CD4-positive, alpha-beta T cell (primary cell): ENCODE data around the gene SNAP25. TPM values are rescaled to one million over a fixed set of nuclear protein-coding genes. Genes with fewer than 3 reads are reported as not detected.

Source experiments
- ATAC-seq: fragments of 200-7000 bp; cut with Tn5 transposase; one replicate; pipeline ENCODE4 v1.10.0; 2022; ENCODE audit warnings: mild to moderate bottlenecking; ENCODE audit not compliant: poor library complexity
- CTCF ChIA-PET: fragments of 350-600 bp; sonication (Branson Sonifier 250); formaldehyde crosslinking; loops from one replicate; lab custom pipeline; 2021; ENCODE audit warnings: antibody characterized with exemption, inconsistent platforms; lab: Charles Lee
- POLR2A ChIA-PET: fragments of 350-600 bp; sonication (Branson Sonifier 250); formaldehyde crosslinking; loops from one replicate; lab custom pipeline; 2021; ENCODE audit warnings: antibody characterized with exemption, inconsistent platforms; lab: Charles Lee
- DNase-seq, 14 experiments: peaks; one replicate each; pipeline ENCODE4 v3.0.0-alpha.2; 2013 to 2020; ENCODE audit warnings: mixed read lengths in 2 of 14
- H3K27ac ChIP-seq, 2 donors: one replicate each; pipeline versions ENCODE4 v1.5.1 to v1.7.0; 2013; ENCODE audit warnings: low read length in 2 of 2, low read depth in 1 of 2, mild to moderate bottlenecking in 1 of 2
- H3K27me3 ChIP-seq, 2 experiments: 1 replicate in 1 of 2; 2 replicates in 1 of 2; pipeline versions ENCODE4 v1.6.1 to v1.7.0; 2013; ENCODE audit warnings: low read length in 2 of 2, control low read depth in 1 of 2, mild to moderate bottlenecking in 1 of 2, moderate library complexity in 1 of 2; ENCODE audit not compliant: insufficient read depth in 2 of 2, control insufficient read depth in 1 of 2
- H3K36me3 ChIP-seq: one replicate; pipeline ENCODE4 v1.6.1; 2013; ENCODE audit warnings: low read length, control low read depth; ENCODE audit not compliant: insufficient read depth
- H3K4me1 ChIP-seq: one replicate; pipeline ENCODE4 v1.6.1; 2013; ENCODE audit warnings: low read length, control low read depth; ENCODE audit not compliant: insufficient read depth
- H3K4me3 ChIP-seq: one replicate; pipeline ENCODE4 v1.5.1; 2013; ENCODE audit warnings: mild to moderate bottlenecking, low read length, moderate library complexity
- H3K9me3 ChIP-seq, 2 experiments: 1 replicate in 1 of 2; 2 replicates in 1 of 2; pipeline versions ENCODE4 v1.6.1 to v1.7.0; 2013; ENCODE audit warnings: low read length in 2 of 2, mild to moderate bottlenecking in 2 of 2, control low read depth in 1 of 2, moderate library complexity in 1 of 2; ENCODE audit not compliant: control insufficient read depth in 1 of 2, insufficient read depth in 1 of 2
- H3K27ac Mint-ChIP-seq: one replicate; pipeline ENCODE4 v1.8.0; 2020; ENCODE audit warnings: mixed read lengths
- H3K27me3 Mint-ChIP-seq: one replicate; pipeline ENCODE4 v1.8.0; 2021; ENCODE audit warnings: mixed read lengths
- H3K36me3 Mint-ChIP-seq: one replicate; pipeline ENCODE4 v1.8.0; 2021; ENCODE audit warnings: low read depth, mixed read lengths
- H3K4me1 Mint-ChIP-seq: one replicate; pipeline ENCODE4 v1.8.0; 2021; ENCODE audit warnings: low read depth, mixed read lengths
- H3K4me3 Mint-ChIP-seq: one replicate; pipeline ENCODE4 v1.8.0; 2020; ENCODE audit warnings: mild to moderate bottlenecking, mixed read lengths
- H3K9me3 Mint-ChIP-seq: one replicate; pipeline ENCODE4 v1.8.0; 2020; ENCODE audit warnings: mixed read lengths
- CTCF ChIP-seq: fragments of 200-600 bp; IDR thresholded peaks from one replicate; pipeline ENCODE4 v1.8.0; 2022; ENCODE audit warnings: antibody characterized with exemption, mild to moderate bottlenecking
- intact Hi-C, 2 experiments: fragments of 100-400 bp; cut with DNase I in 1 of 2; cut with micrococcal nuclease in 1 of 2; formaldehyde crosslinking; loops; one replicate each; pipeline versions ENCODE4 v1.15.1 to v1.9.0; 2023 to 2025; cut with DNase I, micrococcal nuclease
- total RNA-seq, 174 experiments: library from RNA in 2 of 174; stranded (reverse) in 2 of 174; gene quantifications; one replicate each; pipeline ENCODE4 v1.2.3 and lab custom pipeline; 2021 to 2026

Gene SNAP25
- total RNA-seq, 2 experiments from 2014 or later = not detected

DNA sequence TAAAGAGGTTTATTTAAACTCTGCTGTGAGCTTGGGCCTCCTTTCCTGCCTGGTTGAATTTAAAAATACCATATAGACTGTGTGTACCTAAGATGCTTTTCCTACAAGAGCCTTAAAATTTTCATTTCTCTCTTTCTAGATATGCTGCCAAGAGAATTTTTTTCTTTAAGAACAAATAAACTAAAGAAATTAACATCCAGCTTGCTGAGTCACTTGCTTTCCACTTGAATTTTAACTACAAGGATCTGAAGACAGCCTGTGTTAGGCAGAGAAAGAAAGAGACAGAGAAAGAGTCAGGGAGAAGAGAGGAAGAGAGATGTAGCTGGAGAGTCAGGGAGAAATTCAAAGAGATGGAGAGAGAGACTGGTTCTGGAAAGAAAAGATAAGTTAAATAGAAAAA lies 18.3 kb upstream of the SNAP25 start:
- TF ChIP-seq CTCF = no peak
- Mint-ChIP-seq H3K27ac (no peak overlapping the region), H3K9me3 (peaks cover 3% of the 10 kb centered on the region), H3K4me3 (no peak overlapping the region), H3K27me3 (no peaks in the 10 kb centered on the region), H3K36me3 (no peaks in the 10 kb centered on the region), H3K4me1 (no peaks in the 10 kb centered on the region)
- H3K4me1 ChIP-seq = no peaks in the 10 kb centered on the region
- ChIA-PET POLR2A (no interaction called here), CTCF (no interaction called here)
- no peak overlapping the region for H3K27ac ChIP-seq
- no peak overlapping the region for H3K4me3 ChIP-seq
- no peak for DNase-seq
- intact Hi-C loops = no loop called here
- no peak for ATAC-seq
- peaks cover 3 to 4% of the 10 kb centered on the region in 2 experiments for H3K27me3 ChIP-seq
- no peaks in the 10 kb centered on the region for H3K36me3 ChIP-seq
- no peaks in the 10 kb centered on the region for H3K9me3 ChIP-seq

DNA sequence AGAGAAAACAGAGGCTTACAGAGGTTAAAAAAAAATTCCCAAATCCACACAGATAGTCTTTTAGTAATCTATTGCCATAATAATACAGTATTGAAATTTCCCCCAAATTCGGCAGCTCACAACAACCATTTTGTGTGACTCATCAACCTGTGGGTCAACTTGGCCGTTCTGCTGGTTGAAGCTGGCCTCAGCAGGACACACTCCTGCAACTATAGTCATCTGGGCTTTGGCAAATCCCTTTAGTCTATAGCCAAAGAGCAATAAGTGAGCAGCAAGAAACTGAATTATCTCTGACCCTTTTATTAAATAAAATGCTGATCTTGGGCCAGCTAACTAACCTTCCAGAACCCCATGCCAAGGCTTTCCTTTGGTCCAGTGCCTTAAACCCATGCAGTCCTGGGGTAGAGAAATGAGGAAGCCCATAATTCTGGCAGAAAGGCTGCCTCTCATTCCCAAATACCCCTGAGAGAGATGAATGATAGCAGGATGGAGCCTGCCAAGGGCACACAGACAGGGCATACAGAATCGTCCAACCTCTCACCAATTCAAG lies 17.2 kb upstream of the SNAP25 start:
- intact Hi-C loops = no loop called here
- ChIA-PET CTCF (no interaction called here), POLR2A (no interaction called here)
- Mint-ChIP-seq H3K27me3 (no peaks in the 10 kb centered on the region), H3K36me3 (no peaks in the 10 kb centered on the region), H3K9me3 (peaks cover 3% of the 10 kb centered on the region), H3K4me1 (no peaks in the 10 kb centered on the region), H3K27ac (no peak overlapping the region), H3K4me3 (no peak overlapping the region)
- ATAC-seq (no peak), DNase-seq (no peak)
- Histone ChIP-seq H3K9me3 (no peaks in the 10 kb centered on the region), H3K27ac (no peak overlapping the region), H3K4me1 (no peaks in the 10 kb centered on the region), H3K4me3 (no peak overlapping the region), H3K27me3 (peaks cover 3 to 4% of the 10 kb centered on the region in 2 experiments), H3K36me3 (no peaks in the 10 kb centered on the region)
- no peak for TF ChIP-seq CTCF

GRCh38 chr20:10209091-10209490 lies 9.5 kb upstream of the SNAP25 start:
- TF ChIP-seq CTCF = no peak
- no peaks in the 10 kb centered on the region for H3K4me1 Mint-ChIP-seq
- Histone ChIP-seq H3K27ac (no peak overlapping the region), H3K36me3 (no peaks in the 10 kb centered on the region), H3K9me3 (no peaks in the 10 kb centered on the region), H3K4me3 (no peak overlapping the region), H3K27me3 (peaks cover 0 to 2% of the 10 kb centered on the region in 2 experiments), H3K4me1 (no peaks in the 10 kb centered on the region)
- intact Hi-C loops = no loop called here
- H3K4me3 Mint-ChIP-seq = no peak overlapping the region
- no peak overlapping the region for H3K27ac Mint-ChIP-seq
- no peak for ATAC-seq
- peaks cover 11% of the 10 kb centered on the region for H3K27me3 Mint-ChIP-seq
- CTCF ChIA-PET = no interaction called here
- no peaks in the 10 kb centered on the region for H3K36me3 Mint-ChIP-seq
- no peak for DNase-seq
- POLR2A ChIA-PET = no interaction called here
- no peaks in the 10 kb centered on the region for H3K9me3 Mint-ChIP-seq
